SK-N-SH (cell line): ENCODE results near the gene GYG1. TPM values are rescaled to one million over a fixed set of nuclear protein-coding genes. Genes with fewer than 3 reads are reported as not detected.

Experiments used
- CTCF ChIA-PET: fragments of 300-600, 350-600 bp; formaldehyde crosslinking; extraction: SDS; loops from one replicate; lab custom pipeline; 2021; lab: Yijun Ruan, JAX
- POLR2A ChIA-PET: fragments of 350-600 bp; sonication (Branson Sonifier 250); formaldehyde crosslinking; extraction: SDS; loops from one replicate; lab custom pipeline; 2020; ENCODE audit warnings: antibody characterized with exemption, inconsistent platforms; lab: Yijun Ruan, JAX
- DNase-seq: peaks from one replicate; pipeline ENCODE4 v3.0.0; 2012
- H2AFZ ChIP-seq: fragments of 200-600 bp; sonication (generic); 2 replicates; pipeline ENCODE4 v1.8.1; 2016; ENCODE audit warnings: antibody characterized with exemption, mild to moderate bottlenecking, low read depth
- H3F3A ChIP-seq: fragments of 200-600 bp; sonication (generic); replicated peaks from 2 replicates; pipeline ENCODE3; 2016; ENCODE audit warnings: antibody characterized with exemption, mild to moderate bottlenecking; ENCODE audit not compliant: insufficient read depth
- H3K27ac ChIP-seq, 2 experiments: fragments of 200-500 bp in 1 of 2; fragments of 200-600 bp in 1 of 2; sonication (Bioruptor generic) in 1 of 2; sonication (generic), shearing (Covaris generic) in 1 of 2; 2 replicates each; pipeline versions ENCODE4 v1.5.1 to v1.6.1; 2014 to 2016; ENCODE audit warnings: low read depth in 2 of 2, inconsistent platforms in 1 of 2, low read length in 1 of 2, mild to moderate bottlenecking in 1 of 2, mixed read lengths in 1 of 2
- H3K27me3 ChIP-seq: fragments of 200-600 bp; sonication (generic), shearing (Covaris generic); 2 replicates; pipeline ENCODE4 v1.6.1; 2016; ENCODE audit warnings: mixed run types; ENCODE audit not compliant: insufficient read depth
- H3K36me3 ChIP-seq, 2 experiments: fragments of 200-500 bp in 1 of 2; fragments of 200-600 bp in 1 of 2; sonication (Bioruptor generic) in 1 of 2; sonication (generic) in 1 of 2; replicated peaks in 1 of 2; 2 replicates each; pipeline versions ENCODE3 to v1.5.1; 2014 to 2016; ENCODE audit warnings: low read length in 1 of 2, mild to moderate bottlenecking in 1 of 2; ENCODE audit not compliant: insufficient read depth in 2 of 2, control insufficient read depth in 1 of 2
- H3K4me1 ChIP-seq, 2 experiments: fragments of 200-500 bp in 1 of 2; fragments of 200-600 bp in 1 of 2; sonication (Bioruptor generic) in 1 of 2; sonication (generic), shearing (Covaris generic) in 1 of 2; 2 replicates each; pipeline versions ENCODE4 v1.5.1 to v1.6.1; 2014 to 2016; ENCODE audit warnings: low read depth in 1 of 2, low read length in 1 of 2, mixed run types in 1 of 2; ENCODE audit not compliant: insufficient read depth in 2 of 2, control insufficient read depth in 1 of 2
- H3K4me2 ChIP-seq: fragments of 200-600 bp; sonication (generic), shearing (Covaris generic); 2 replicates; pipeline ENCODE4 v1.6.1; 2017; ENCODE audit warnings: mixed run types
- H3K4me3 ChIP-seq, 2 experiments: fragments of 200-500 bp in 1 of 2; fragments of 200-600 bp in 1 of 2; sonication (Bioruptor generic) in 1 of 2; sonication (generic), shearing (Covaris generic) in 1 of 2; 2 replicates each; pipeline versions ENCODE4 v1.5.1 to v1.8.1; 2014 to 2016; ENCODE audit warnings: low read depth in 2 of 2, inconsistent platforms in 1 of 2, low read length in 1 of 2, mild to moderate bottlenecking in 1 of 2, mixed read lengths in 1 of 2, moderate library complexity in 1 of 2
- H3K79me2 ChIP-seq: fragments of 200-600 bp; sonication (generic); 2 replicates; pipeline ENCODE4 v1.8.1; 2017; ENCODE audit warnings: mild to moderate bottlenecking; ENCODE audit not compliant: insufficient read depth
- H3K9ac ChIP-seq: fragments of 200-600 bp; sonication (generic); 2 replicates; pipeline ENCODE4 v1.6.1; 2017; ENCODE audit warnings: mixed run types
- H3K9me2 ChIP-seq: fragments of 200-600 bp; sonication (generic); 2 replicates; pipeline ENCODE4 v1.6.1; 2017; ENCODE audit warnings: mixed run types
- H3K9me3 ChIP-seq: fragments of 200-600 bp; sonication (generic); 2 replicates; pipeline ENCODE4 v1.6.1; 2017; ENCODE audit warnings: mixed run types, mild to moderate bottlenecking, moderate library complexity
- H4K20me1 ChIP-seq: fragments of 200-600 bp; sonication (generic); 2 replicates; pipeline ENCODE4 v1.6.1; 2017; ENCODE audit warnings: mild to moderate bottlenecking, mixed run types; ENCODE audit not compliant: insufficient read depth
- CHD2 ChIP-seq: fragments of 150-350 bp; IDR thresholded peaks from 2 replicates; pipeline ENCODE4 v1.6.1; 2018; ENCODE audit warnings: low read length; ENCODE audit not compliant: partially characterized antibody
- CTCF ChIP-seq: fragments of 200-600 bp; sonication (generic); IDR thresholded peaks from 2 replicates; pipeline ENCODE4 v1.6.1; 2017; ENCODE audit warnings: antibody characterized with exemption, mild to moderate bottlenecking, moderate library complexity
- EP300 ChIP-seq, 2 experiments: IDR thresholded peaks; 2 replicates each; pipeline versions ENCODE4 v1.4.0 to v1.6.1; 2012; ENCODE audit warnings: borderline replicate concordance in 1 of 2, low read depth in 1 of 2, low read length in 1 of 2
- EZH2phosphoT487 ChIP-seq: fragments of 200-600 bp; sonication (generic); IDR thresholded peaks from 2 replicates; pipeline ENCODE4 v1.6.1; 2017; ENCODE audit warnings: low read depth, mixed run types, mild to moderate bottlenecking, antibody characterized with exemption, moderate library complexity, borderline replicate concordance
- FOSL2 ChIP-seq: IDR thresholded peaks from 2 replicates; pipeline ENCODE4 v1.4.0; 2012; ENCODE audit warnings: low read depth, mild to moderate bottlenecking, moderate library complexity, borderline replicate concordance
- JUND ChIP-seq: IDR thresholded peaks from 2 replicates; pipeline ENCODE4 v1.4.0; 2012
- MXI1 ChIP-seq: IDR thresholded peaks from 2 replicates; pipeline ENCODE4 v1.6.1; 2012; ENCODE audit warnings: mild to moderate bottlenecking, low read depth, low read length, improper control_type of control experiment
- NFIC ChIP-seq: IDR thresholded peaks from 2 replicates; pipeline ENCODE4 v1.4.0; 2012; ENCODE audit warnings: borderline replicate concordance
- RAD21 ChIP-seq: IDR thresholded peaks from 2 replicates; pipeline ENCODE4 v1.6.1; 2012; ENCODE audit warnings: mild to moderate bottlenecking, low read length
- REST ChIP-seq: IDR thresholded peaks from 2 replicates; pipeline ENCODE4 v1.6.1; 2012; ENCODE audit warnings: mild to moderate bottlenecking, low read depth, low read length, moderate library complexity
- RXRA ChIP-seq: IDR thresholded peaks from 2 replicates; pipeline ENCODE4 v1.4.0; 2012; ENCODE audit warnings: low read depth, mild to moderate bottlenecking, borderline replicate concordance
- SMC3 ChIP-seq: IDR thresholded peaks from 2 replicates; pipeline ENCODE4 v1.6.1; 2012; ENCODE audit warnings: low read depth, low read length, improper control_type of control experiment
- TEAD4 ChIP-seq: IDR thresholded peaks from 2 replicates; pipeline ENCODE4 v1.4.0; 2012; ENCODE audit warnings: mild to moderate bottlenecking, borderline replicate concordance; ENCODE audit not compliant: insufficient read depth
- WGBS: methylation state at CpG from one replicate; pipeline ENCODE4 v1.1.6; 2017; ENCODE audit warnings: low lambda C conversion rate; 5-methylcytosine and 5-hydroxymethylcytosine counted together
- polyA plus RNA-seq, 3 experiments: library from polyadenylated mRNA; depleted of rRNA; stranded (reverse); fragments of >200 nt; gene quantifications; 2 replicates each; pipeline ENCODE4 v1.2.3, GENCODE V29; 2012

Gene GYG1
- polyA plus RNA-seq, 1 of the 3 experiments (the other 2 are of a cell fraction), result 16.8 TPM

GRCh38 chr3:148955544-148956346 is 35.6 kb upstream of the GYG1 start:
- Histone ChIP-seq H3K27ac (peak overlapping the region in 1 of 2 experiments; percentile 77; a peak in 2 of 4 replicates), H3K4me1 (no peaks in the 10 kb centered on the region), H4K20me1 (no peaks in the 10 kb centered on the region), H3K4me3 (no peak overlapping the region), H3K4me2 (peak overlapping the region; percentile 29; the same call in 1 of the 2 replicates), H2AFZ (peak overlapping the region; percentile 60), H3K79me2 (no peaks in the 10 kb centered on the region), H3K36me3 (no peaks in the 10 kb centered on the region), H3F3A (no peaks in the 10 kb centered on the region), H3K27me3 (no peaks in the 10 kb centered on the region), H3K9ac (peak overlapping the region; percentile 22; the same call in 1 of the 2 replicates), H3K9me2 (no peaks in the 10 kb centered on the region), H3K9me3 (no peaks in the 10 kb centered on the region)
- peak; percentile 85 for TF ChIP-seq RAD21
- peak; percentile 6; the same call in 1 of the 2 replicates for TF ChIP-seq NFIC
- no peak for TF ChIP-seq EZH2phosphoT487
- peak; percentile 77 for TF ChIP-seq CTCF
- no peak for TF ChIP-seq REST
- TF ChIP-seq TEAD4, result no peak
- TF ChIP-seq FOSL2, result peak; percentile 4; the same call in 1 of the 2 replicates
- peak; percentile 11 for TF ChIP-seq CHD2
- no peak for TF ChIP-seq MXI1
- TF ChIP-seq SMC3, result peak; percentile 67
- no peak for TF ChIP-seq RXRA
- TF ChIP-seq JUND, result no peak
- TF ChIP-seq EP300 (IDR thresholded peaks at IDR 0.05; ENCODE audit: borderline replicate concordance in 1 of 2, low read depth in 1 of 2, low read length in 1 of 2), result no peak
- ChIA-PET POLR2A (interaction anchor here (0.7 kb wide), 1 partner anchor 217 kb away, joined by 3 read pairs; no protein-coding TSS in a partner anchor), CTCF (interaction anchor here (0.5 to 8.5 kb wide), 47 partner anchors 9 to 1993 kb away, joined by 3 to 75 read pairs (median 4); partner anchors contain the start of genes AGTR1, GYG1 and TM4SF18)
- 59% methylated on average over 11 of the region's 12 CpGs for WGBS
- peak; percentile 50 for DNase-seq
